HL-60 (cell line): ENCODE results near the gene DENND1A.

Source experiments
- CTCF ChIP-seq: IDR thresholded peaks from one replicate; pipeline ENCODE4 v1.5.1; 2011; ENCODE audit warnings: low read length, control low read depth, inconsistent platforms; ENCODE audit not compliant: insufficient read depth
- GABPA ChIP-seq: IDR thresholded peaks from 2 replicates; pipeline ENCODE4 v1.6.1; 2012; ENCODE audit warnings: low read depth
- POLR2AphosphoS5 ChIP-seq: IDR thresholded peaks from 2 replicates; pipeline ENCODE4 v1.6.1; 2012; ENCODE audit warnings: low read depth

- TF ChIP-seq POLR2AphosphoS5 (no peak), CTCF (no peak), GABPA (no peak)
These were observed 243.1 kb downstream of the DENND1A start for GRCh38 chr9:123686829-123687192.
